GM19324 (cell line): ENCODE measurements around the gene ATRIP.
"Not testable (repeated sequence)": the region's sequence is repeated elsewhere in the genome, so short reads cannot be mapped to it uniquely, and the experiment has no call there.

Source experiments
- ATAC-seq: cut with Tn5 transposase; IDR thresholded peaks from one replicate; pipeline ENCODE4 v1.9.1; 2021; ENCODE audit warnings: mild to moderate bottlenecking, moderate library complexity; ENCODE audit not compliant: unreplicated experiment, low FRiP score

The ATRIP gene

DNA sequence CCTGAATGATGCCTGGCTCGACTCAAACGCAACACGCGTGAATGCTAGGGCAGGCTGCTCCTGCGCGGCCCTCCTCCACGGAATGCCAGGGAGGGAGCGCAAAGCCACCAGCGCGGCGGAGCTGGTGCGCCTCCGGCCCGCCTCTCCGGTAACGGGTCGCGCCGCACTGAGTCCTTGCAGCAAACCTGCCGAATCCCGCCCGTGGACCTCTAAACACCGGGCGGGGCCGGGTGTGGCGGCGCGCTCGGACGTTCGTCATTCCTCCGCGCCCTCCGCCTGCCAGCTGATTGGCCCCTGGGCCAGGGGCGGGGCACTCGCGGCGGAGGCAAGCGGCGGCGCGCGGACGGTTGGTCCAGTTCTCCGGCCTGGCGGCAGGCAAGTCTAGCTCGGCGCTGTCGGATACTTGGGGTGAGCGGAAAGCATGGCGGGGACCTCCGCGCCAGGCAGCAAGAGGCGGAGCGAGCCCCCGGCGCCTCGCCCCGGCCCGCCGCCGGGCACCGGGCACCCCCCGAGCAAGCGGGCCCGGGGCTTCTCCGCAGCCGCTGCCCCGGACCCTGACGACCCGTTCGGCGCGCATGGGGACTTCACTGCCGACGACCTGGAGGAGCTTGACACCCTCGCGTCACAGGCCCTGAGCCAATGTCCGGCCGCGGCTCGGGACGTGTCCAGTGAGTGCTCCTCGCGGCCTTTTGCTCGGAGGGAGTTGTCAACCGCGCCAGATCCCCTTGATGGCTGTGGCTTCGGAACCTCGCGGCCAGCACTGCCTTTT lies at the start of gene ATRIP:
TSS of gene ATRIP (plus strand) at position 313 of the 769 bp plus-strand sequence. CDS start at position 422, 109 bp downstream.
- peak; percentile 92 for ATAC-seq

DNA sequence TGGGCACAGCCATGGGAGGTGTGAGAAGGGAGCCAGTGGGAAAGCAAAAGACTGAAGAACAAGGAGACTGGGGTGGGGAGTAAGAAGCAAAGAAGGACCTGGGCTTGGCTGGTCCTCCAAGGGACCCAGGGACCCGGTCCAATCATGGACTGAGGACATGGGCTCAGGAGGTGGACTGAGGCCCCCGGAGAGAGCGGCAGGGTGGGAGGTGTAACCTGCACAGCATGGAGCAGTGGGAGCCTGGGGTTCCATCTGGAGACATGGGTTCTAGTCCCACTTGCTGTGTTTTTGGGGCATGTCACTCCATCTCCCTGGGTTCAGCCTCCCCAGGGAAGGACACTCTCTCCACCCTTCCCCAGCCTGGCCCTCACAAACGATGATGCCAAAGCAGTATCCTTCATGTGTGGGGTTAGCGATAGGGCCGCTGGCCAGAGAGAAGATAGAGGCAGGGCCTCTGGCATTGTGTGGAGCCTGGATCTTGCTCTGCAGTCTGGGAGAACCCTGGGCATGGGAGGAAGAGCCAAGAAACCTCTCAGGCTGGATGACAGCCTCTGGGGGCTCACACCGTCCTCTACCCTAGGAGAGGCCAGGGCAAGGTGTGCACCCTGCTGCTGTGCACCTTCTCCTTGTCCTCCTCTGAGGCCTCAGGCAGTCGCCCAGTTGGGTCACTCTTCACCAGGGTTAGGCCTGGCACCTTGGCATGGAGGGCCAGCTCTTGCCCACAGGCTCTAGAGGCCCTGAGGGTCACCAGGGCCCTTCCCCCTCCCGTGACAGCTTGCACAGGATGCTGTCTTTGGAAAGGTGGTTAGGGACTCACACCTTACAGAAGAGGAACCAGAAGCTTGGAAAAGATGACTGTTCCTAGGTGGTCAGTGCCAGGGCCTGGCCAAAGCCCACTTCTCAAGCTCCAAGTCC lies 48.5 kb upstream of the ATRIP start:
- no peak for ATAC-seq

- no peak for ATAC-seq
These were observed 47.7 kb upstream of the ATRIP start for GRCh38 chr3:48398701-48399386.

DNA sequence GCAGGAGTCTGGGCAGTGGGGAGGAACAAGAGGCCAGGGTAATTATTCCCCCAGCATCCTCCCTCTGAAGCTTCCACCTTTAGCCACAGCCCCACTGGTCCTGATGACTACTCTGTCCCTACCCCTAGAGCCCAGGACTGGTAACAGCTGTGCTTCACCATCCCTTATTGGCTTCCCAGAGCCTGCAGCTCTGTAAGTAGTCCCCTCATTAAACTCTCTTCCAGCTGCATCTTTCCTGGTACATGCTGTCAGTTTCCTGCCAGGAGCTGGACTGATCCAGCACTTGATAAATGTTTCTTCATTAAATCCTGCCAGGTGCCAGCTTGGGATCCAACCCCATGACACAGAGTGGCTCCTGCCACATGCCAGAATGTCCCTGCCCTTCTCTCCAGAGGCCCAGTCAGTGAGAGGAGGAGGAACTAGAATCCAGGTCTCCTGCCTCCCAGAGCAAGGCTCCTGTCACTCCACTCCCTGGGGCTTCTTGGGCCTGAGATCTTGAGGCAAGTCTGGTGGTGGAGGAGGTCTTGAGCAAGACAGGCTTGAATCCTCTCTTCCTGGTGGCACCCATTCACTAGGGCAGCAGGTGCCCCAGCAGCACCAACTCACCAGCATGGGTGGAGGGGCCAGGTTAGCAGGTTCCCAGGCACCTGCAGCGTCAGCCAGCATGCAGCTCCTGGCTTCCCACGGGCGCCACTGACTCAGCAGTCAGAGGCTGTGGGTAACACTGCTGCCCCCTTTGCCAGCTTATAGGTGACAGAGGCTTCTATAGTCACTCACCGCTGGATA lies 47.0 kb upstream of the ATRIP start:
- ATAC-seq, result no peak

DNA sequence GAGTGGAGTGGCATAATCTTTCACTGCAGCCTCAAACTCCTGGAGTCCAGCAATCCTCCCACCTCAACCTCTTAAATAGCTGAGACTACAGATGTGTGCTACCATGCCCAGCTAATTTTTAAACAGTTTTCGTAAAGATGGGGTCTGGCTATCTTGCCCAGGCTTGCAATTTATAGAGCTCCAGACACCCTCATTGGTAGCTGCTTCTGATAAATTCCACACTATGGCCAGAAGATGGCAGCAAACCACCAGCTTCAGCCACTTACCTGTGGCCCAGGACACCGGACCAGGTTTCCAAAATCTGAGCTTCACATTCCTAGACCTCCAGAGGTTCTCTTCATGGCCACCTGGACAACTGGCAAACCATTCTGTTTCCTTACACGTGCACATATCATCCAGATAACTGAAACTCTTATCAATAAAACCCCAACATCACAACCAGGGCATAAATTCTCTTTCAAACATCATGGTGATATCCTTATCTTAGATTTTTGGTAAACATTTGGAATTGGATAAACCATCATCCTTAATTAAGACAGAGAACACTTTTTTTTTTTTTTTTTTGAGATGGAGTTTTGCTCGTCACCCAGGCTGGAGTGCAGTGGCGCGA lies 45.6 kb upstream of the ATRIP start:
- ATAC-seq, result no peak

- not testable (repeated sequence) for ATAC-seq
These were observed 45.1 kb upstream of the ATRIP start for GRCh38 chr3:48401434-48401901.

- no peak for ATAC-seq
These were observed 44.2 kb upstream of the ATRIP start for GRCh38 chr3:48402281-48402732.

- no peak for ATAC-seq
These were observed 43.6 kb upstream of the ATRIP start for GRCh38 chr3:48402907-48403306.

DNA sequence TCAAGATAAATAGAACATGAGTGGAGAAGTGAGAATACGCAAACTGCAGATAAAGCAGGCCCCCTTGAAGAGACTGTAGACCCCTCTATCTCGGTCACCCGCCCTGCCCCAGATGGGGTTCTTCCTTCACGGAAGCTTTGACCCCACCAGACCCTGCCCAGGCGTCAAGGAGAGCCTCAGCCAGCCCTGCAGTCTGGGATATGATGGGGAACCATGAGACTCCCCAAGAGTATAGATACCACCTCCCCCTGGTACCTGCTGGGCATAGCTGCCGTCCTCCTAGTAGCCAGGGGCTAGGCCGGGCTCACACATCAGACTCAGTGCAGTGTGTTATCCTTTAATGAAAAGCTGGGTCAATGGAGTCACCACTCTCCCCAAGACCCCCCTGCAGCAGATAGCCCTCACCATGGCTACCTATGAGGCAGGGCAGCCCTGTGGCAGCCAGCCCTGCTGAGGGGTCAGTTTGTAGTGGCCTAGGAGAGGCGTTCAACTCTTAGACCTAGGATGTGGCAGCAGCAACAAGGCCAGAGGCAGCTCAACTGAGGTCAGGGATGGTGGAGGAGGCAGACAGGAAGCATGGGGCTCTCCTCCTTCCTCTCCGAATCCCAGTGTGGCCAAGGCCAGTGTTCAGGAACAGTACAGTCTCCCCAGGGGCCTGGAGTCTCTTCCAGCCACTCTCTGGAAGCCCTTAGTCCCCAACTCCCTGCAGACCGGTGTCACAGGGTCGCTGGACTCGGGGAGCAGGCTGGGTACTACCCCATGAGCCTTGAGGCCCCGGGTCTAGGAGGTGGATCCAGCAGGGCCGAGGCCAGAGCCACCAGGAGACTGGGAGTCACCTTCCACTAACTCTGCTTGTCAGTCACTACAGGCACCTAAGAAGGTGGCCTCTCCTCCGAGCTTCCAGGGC lies 42.8 kb upstream of the ATRIP start:
- no peak for ATAC-seq

- ATAC-seq, result no peak
These were observed 41.8 kb upstream of the ATRIP start for GRCh38 chr3:48404440-48405342.

- ATAC-seq, result no peak
These were observed 41.1 kb upstream of the ATRIP start for GRCh38 chr3:48405343-48405881.

- ATAC-seq, result no peak
These were observed 40.6 kb upstream of the ATRIP start for GRCh38 chr3:48405971-48406370.

DNA sequence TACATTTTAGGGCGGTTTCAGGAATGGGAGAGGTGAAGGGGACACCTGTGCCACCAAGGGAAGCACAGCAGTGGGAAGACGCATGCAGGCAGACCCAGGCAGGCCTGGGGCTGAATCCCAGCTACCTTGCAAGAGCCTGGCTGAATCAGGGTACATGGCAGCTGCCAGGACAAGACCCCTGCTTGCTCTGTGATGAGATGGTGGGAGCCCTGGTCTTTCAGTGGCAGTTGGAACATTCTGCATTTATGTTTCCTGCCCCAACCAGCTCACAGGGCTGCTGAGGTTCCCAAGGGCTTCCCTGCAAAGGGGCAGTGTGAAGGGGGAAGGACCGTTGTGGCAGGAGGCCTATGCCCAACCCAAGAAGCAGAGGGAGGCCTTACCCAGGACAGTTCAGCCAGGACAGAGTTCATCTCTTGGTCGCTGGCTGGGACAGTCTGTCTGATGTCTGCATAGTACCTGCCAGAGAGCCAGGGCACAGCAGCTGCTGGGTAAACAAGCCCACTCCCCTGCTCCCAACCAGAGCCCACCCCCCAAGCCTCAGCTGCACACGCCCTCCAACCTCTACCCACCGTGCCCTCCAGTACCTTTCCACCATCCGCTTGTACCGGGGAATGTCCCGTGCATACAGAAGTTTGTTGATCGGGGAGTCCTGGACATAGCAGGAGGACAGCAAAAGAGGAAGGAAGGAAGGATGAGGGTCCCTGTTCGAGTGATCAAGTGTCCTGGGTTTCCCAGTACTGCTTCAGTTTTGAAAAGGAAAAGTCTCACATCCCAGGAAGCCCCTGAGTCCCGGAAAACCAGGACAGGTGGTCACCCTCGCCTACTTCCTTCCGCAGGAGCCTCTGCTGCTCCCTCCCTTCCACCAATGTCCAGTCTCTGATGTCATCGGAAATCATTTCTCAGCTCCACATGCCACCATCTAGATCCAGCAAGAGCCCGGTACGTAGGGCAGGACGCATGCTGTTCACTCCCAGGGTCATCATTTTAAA lies 39.8 kb upstream of the ATRIP start:
- ATAC-seq, result no peak

GRCh38 chr3:48407542-48408099 lies 38.9 kb upstream of the ATRIP start:
- ATAC-seq, result no peak

GRCh38 chr3:48408823-48409281 lies 37.7 kb upstream of the ATRIP start:
- ATAC-seq, result no peak
